GM19397 (cell line): ENCODE data around the gene WASF3.
"Not testable (repeated sequence)": the region's sequence is repeated elsewhere in the genome, so short reads cannot be mapped to it uniquely, and the experiment has no call there.

Experiments
- ATAC-seq: cut with Tn5 transposase; IDR thresholded peaks from one replicate; pipeline ENCODE4 v1.9.1; 2021; ENCODE audit warnings: mild to moderate bottlenecking, moderate library complexity; ENCODE audit not compliant: unreplicated experiment

WASF3 gene

DNA sequence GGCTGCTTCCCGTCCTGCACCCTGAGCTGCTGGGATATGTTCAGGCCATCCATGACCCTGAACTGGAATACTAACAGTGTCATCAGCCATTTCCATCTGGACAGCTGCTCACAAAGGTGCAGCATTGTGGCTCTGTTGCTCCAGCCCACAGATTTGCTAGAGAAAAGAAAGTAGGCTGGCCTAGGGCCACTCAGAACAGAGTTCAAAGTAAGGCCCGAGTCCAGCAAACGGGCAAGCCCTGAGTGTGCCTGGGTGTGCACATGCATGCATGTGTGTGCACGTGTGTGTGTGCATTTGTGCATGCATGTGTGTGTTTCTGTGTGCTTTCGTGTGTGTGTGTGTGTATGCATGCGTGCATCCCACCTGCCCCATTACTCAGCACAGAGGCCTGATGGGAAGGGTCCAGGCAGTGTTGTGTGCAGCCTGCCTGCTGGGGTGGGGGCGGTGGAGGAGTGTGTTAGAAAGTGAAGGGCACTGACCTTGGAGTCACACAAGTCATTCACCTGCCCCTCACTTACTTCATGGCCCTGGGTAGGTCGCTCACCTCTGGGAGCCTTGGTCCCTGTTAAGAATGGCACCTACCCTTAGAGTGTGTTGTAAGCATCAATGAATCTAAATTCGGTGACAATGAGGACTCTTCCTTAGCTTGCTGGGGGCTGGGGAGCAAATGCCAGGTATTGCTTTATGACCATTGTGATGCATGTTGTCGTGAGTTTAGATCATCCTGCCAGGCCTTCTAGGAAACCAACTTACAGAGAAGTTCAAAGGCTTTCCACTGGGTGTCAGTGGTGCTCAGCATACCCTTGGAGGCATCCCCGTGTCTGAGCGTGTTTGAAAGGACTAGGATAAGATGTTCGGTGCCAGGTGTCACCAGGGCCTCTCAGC, 149.9 kb downstream of the WASF3 start:
- no peak for ATAC-seq

GRCh38 chr13:26708007-26708297, 150.5 kb downstream of the WASF3 start:
- ATAC-seq = no peak

DNA sequence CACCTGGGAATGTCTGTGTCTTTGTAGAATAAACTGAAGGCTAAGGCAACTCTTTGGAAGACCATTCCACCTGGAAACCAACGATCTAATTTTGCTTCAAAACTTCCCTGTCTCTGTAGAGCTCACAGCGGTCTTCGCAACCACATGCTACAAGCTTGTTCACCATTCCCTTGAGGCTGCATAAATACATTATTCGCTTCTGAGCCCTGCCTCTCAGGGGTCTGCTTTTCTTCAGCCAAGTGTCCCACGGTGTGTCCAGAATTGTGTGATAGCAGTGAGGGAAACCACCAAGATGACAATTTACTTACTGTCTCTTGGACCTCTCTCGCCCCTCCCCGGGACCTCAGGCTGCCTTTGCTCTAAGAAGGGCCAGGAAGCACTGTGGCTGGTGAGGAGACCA, 152.0 kb downstream of the WASF3 start:
- ATAC-seq = no peak

- no peak for ATAC-seq
These were observed 152.7 kb downstream of the WASF3 start for GRCh38 chr13:26710166-26710565.

- ATAC-seq = no peak
These were observed 153.7 kb downstream of the WASF3 start for GRCh38 chr13:26711211-26711610.

DNA sequence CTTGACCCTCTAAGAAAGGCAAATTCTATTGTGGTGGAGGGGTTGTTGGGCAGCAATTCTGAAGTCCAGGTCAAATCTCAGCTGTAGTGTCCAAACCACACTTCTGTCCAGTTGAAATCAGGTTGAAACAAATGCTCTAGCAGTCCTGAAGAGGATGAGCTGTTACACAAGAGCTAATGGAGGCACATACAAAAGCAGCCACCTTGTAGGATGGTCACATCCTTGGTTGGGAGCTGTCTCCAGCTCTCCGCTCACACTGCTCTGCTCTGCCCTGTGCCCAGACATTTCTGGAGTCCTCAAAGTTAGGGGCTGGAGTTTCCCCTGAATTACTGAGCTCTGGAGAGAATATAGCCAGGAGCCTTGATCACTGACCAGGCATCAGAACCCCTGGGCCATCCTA, 155.9 kb downstream of the WASF3 start:
- no peak for ATAC-seq

- no peak for ATAC-seq
These were observed 159.5 kb downstream of the WASF3 start for GRCh38 chr13:26716984-26717383.

- ATAC-seq = no peak
These were observed 160.7 kb downstream of the WASF3 start for GRCh38 chr13:26718146-26718545.

DNA sequence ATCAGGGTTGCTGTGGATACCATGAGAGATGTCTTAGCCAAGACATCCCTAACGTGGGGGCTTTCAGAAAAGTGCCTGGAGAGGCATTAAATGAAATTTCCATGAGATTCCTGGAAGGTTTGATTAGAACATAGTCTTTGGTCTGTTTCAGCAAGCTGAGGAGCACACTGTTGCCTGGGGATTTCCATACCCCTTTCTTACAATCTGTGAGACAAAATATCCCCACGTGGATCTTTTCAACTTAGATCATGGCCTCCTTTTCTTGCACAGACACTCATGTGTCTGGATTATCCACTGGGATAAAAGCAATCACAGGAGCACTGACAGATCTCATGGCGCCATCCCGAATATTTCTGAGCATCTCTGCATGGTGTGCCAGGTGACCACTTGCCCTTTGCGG, 161.4 kb downstream of the WASF3 start:
- ATAC-seq = no peak

DNA sequence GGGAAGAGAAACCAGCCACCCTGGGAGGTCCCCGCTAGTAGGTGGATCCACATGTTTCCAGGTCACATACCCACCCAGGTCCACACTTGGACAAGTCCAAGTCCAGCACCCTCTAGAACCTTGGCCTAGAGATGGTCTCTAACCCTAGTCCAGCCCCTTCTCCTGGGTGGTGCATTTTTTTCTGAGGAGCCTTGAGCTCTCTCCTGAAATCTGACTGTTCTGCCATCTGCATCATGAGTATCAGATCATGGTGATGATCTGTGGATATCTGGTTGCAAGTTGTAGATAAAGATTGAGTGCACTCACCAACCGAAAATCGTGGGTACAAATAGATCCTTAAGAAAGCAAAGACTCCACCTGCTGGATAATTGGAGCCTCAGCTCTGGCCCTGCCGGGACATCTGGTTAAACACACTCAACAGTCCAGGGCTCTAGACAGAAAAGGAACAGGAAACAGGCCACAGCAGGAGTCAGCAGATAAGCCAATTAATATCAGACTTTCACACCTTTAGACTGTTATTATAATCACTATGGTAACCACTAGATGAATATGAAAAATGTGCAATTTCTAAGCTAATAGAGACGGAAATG, 162.0 kb downstream of the WASF3 start:
- ATAC-seq = no peak

GRCh38 chr13:26721251-26722121, 164.0 kb downstream of the WASF3 start:
- no peak for ATAC-seq

DNA sequence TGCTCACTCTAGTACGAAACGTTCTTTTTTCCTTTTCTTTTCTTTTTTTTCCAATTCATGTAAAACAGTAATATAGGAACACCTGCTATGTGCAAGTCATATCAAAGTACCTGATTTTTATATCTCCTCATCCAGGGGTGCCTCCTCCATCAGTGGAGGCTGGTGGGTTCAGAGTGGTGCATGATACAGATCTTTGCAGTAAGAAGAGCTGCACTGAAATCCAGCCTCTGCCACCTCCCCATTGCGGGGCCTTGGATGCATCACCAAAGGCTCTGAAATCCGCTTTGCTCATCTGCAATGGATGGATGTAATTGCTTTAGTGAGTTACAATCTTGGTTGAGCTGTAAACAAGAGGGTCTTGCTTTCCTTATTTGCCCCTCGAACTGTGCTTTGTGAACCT, 164.8 kb downstream of the WASF3 start:
- no peak for ATAC-seq

DNA sequence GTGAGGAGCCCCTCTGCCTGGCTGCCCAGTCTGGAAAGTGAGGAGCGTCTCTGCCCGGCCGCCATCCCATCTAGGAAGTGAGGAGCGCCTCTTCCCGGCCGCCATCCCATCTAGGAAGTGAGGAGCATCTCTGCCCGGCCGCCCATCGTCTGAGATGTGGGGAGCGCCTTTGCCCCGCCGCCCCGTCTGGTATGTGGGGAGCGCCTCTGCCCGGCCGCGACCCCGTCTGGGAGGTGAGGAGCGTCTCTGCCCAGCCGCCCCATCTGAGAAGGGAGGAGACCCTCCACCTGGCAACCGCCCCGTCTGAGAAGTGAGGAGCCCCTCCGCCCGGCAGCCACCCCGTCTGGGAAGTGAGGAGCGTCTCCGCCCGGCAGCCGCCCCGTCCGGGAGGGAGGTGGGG, 166.1 kb downstream of the WASF3 start:
- not testable (repeated sequence) for ATAC-seq

GRCh38 chr13:26726684-26727083, 169.2 kb downstream of the WASF3 start:
- ATAC-seq = no peak

GRCh38 chr13:26727122-26727521, 169.6 kb downstream of the WASF3 start:
- no peak for ATAC-seq

- no peak for ATAC-seq
These were observed 170.2 kb downstream of the WASF3 start for GRCh38 chr13:26727633-26728032.

DNA sequence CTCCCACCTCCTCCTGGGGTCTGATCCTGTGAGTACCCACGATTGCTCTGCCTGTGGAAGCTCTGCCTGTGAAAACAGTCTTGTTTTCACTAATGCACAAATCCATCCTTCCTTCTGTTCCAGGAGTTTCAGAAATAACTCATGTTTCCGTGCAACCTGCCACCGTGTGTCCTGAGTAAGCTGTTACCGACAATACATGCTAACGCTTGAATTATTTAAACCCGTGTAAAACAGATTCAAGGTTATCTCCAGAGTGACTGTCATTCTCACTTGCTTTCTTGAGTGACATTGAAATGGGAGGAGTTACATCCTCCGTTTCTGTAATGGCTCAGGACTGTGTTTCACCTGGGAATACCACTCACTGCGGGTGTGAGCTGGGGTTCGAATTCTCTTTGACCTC, 178.2 kb downstream of the WASF3 start:
- ATAC-seq = no peak
